Uterus (tissue), 2 donors: ENCODE measurements around the gene FEN1.

Source experiments
- POLR2A ChIP-seq, 2 donors: fragments of 450-650 bp; IDR thresholded peaks; one replicate each; pipeline ENCODE4 v1.6.1; 2016; ENCODE audit warnings: antibody characterized with exemption in 2 of 2, mild to moderate bottlenecking in 1 of 2, moderate library complexity in 1 of 2
- TF ChIP-seq, protein P1 (sequence below), 4 experiments: fragments of 200-600 bp in 2 of 4; fragments of 450-650 bp in 2 of 4; sonication (generic) in 2 of 4; IDR thresholded peaks; one replicate each; pipeline ENCODE4 v1.5.1; 2016 to 2019; ENCODE audit warnings: antibody characterized with exemption in 4 of 4, mild to moderate bottlenecking in 2 of 4, moderate library complexity in 1 of 4

DNA sequence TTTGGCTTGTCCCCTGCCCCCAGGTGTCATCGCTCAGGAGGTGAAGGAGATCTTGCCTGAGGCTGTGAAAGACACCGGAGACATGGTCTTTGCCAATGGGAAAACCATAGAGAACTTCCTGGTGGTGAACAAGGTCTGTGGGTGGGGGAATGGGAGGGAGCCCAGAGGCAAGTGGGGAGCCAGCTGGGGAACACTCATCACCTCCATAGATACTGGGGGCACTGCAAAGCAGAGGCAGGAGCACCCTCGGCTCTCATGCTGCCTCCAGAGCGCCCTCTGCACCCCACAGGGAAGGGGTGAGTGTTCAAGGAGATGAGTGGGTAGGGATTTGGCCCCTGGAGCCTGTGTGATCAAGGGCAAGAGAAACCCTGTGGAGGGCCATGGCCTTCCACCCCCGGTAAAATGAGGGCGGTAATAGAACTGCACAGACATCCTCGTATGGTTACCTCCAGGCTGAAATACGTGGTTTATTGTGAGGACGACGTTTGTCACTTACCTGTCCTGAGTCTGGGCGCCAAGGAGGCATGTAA lies 14.3 kb upstream of the FEN1 start:
- TF ChIP-seq POLR2A (IDR thresholded peaks at IDR 0.05), result no peak
- TF ChIP-seq, protein P1, sequence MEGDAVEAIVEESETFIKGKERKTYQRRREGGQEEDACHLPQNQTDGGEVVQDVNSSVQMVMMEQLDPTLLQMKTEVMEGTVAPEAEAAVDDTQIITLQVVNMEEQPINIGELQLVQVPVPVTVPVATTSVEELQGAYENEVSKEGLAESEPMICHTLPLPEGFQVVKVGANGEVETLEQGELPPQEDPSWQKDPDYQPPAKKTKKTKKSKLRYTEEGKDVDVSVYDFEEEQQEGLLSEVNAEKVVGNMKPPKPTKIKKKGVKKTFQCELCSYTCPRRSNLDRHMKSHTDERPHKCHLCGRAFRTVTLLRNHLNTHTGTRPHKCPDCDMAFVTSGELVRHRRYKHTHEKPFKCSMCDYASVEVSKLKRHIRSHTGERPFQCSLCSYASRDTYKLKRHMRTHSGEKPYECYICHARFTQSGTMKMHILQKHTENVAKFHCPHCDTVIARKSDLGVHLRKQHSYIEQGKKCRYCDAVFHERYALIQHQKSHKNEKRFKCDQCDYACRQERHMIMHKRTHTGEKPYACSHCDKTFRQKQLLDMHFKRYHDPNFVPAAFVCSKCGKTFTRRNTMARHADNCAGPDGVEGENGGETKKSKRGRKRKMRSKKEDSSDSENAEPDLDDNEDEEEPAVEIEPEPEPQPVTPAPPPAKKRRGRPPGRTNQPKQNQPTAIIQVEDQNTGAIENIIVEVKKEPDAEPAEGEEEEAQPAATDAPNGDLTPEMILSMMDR (IDR thresholded peaks at IDR 0.05), result no peak
